C4-2B (cell line): Measurements from ENCODE around the gene MAOA.

Source experiments
- ZFX ChIP-seq: fragments of 450-650 bp; IDR thresholded peaks from 2 replicates; pipeline ENCODE4 v1.6.1; 2017
- TF ChIP-seq, protein P1 (sequence below): fragments of 450-650 bp; conservative IDR thresholded peaks from 2 replicates; pipeline ENCODE4 v1.5.1; 2017; ENCODE audit warnings: mild to moderate bottlenecking

DNA sequence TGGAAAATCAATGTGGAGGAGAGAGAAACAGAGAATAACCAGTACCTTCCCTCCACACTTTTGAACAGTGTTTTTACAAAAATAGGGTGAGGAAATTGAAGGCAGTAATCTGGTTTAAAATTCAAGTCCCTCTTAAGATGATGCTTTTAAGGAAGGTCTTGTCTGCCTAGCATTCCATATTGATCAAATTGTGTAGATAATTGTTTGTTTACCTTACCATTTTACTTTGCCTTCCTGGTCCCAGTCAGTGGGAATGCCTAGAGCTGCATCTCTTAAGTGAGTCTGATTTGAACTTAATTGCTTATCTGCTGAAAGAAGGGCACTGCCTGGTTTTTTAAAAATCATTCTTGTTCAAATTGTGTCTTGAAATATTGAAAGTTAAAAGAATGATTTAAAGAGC, 14.4 kb upstream of the MAOA start:
- TF ChIP-seq, protein P1, sequence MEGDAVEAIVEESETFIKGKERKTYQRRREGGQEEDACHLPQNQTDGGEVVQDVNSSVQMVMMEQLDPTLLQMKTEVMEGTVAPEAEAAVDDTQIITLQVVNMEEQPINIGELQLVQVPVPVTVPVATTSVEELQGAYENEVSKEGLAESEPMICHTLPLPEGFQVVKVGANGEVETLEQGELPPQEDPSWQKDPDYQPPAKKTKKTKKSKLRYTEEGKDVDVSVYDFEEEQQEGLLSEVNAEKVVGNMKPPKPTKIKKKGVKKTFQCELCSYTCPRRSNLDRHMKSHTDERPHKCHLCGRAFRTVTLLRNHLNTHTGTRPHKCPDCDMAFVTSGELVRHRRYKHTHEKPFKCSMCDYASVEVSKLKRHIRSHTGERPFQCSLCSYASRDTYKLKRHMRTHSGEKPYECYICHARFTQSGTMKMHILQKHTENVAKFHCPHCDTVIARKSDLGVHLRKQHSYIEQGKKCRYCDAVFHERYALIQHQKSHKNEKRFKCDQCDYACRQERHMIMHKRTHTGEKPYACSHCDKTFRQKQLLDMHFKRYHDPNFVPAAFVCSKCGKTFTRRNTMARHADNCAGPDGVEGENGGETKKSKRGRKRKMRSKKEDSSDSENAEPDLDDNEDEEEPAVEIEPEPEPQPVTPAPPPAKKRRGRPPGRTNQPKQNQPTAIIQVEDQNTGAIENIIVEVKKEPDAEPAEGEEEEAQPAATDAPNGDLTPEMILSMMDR: no peak
- no peak for TF ChIP-seq ZFX
